Mammary microvascular endothelial cell (primary cell): ENCODE results near the gene FCGR3A. TPM values are rescaled to one million over a fixed set of nuclear protein-coding genes. Genes with fewer than 3 reads are reported as not detected.

Source experiments
- total RNA-seq: library from RNA; depleted of rRNA; stranded (reverse); fragments of >200 nt; gene quantifications from 2 replicates; pipeline ENCODE4 v1.2.3, GENCODE V29; 2015

The FCGR3A gene
- total RNA-seq = not detected in 2 replicates

DNA sequence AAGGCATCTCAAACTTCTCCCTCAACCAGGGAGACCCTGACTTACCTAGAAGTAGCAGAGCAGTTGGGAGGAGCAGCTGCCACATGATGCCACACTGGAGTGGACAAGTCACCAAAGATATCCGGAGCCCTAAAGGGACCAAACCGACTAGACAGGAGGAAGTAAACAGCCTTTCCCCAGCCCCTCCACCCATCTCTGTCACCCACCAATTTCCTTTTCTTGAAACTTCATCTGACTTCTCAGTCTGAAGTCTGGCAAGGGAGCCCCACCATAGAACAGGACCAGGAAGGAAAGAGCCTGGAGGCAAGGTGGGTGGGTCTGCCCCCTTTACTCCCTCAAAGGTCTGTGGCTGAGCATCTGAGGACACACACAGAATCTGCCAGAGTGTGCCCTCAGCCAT lies at the start of gene FCGR3A:
Gene FCGR3A (minus strand): TSS at position 167 of the 400 bp plus-strand sequence. CDS start 82 bp downstream, at position 85.

GRCh38 chr1:161523817-161524741 lies 25.5 kb downstream of the FCGR3A start, which contains the start of gene HSPA6:
Gene HSPA6, plus strand, starts transcription at chr1:161524540. Its CDS starts 119 bp downstream, at chr1:161524659.

Other genes starting within 250 kb of the FCGR3A start
- 1.8 and 2.1 TPM in 2 replicates for gene MPZ, start 239.8 kb downstream of the FCGR3A start, total RNA-seq
- 40.2 and 58.0 TPM in 2 replicates for gene SDHC, start 235.4 kb downstream of the FCGR3A start, total RNA-seq
- gene CFAP126, start 181.9 kb downstream of the FCGR3A start, total RNA-seq = not detected in 2 replicates
- gene FCGR2A, start 44.4 kb downstream of the FCGR3A start, total RNA-seq = 0.20 and 1.7 TPM in 2 replicates
- 0.20 TPM in 1 of 2 replicates, not detected in the other for gene HSPA6, start 25.3 kb downstream of the FCGR3A start, total RNA-seq
- not detected in 2 replicates for gene FCGR3B, start 81.4 kb upstream of the FCGR3A start, total RNA-seq
- not detected in 2 replicates for gene FCGR2B, start 113.3 kb upstream of the FCGR3A start, total RNA-seq
- 0.27 and 0.74 TPM in 2 replicates for gene FCRLA, start 157.4 kb upstream of the FCGR3A start, total RNA-seq
- gene FCRLB, start 171.7 kb upstream of the FCGR3A start, total RNA-seq = 3.6 and 4.0 TPM in 2 replicates
- 25.6 and 26.8 TPM in 2 replicates for gene DUSP12, start 200.0 kb upstream of the FCGR3A start, total RNA-seq
- gene ATF6, start 216.5 kb upstream of the FCGR3A start, total RNA-seq = 41.4 and 44.4 TPM in 2 replicates